NCI-H748 treated with DMSO at 0.1 percent for 48 hours (cell line): ENCODE results near the gene KIFBP.

Experiments used
- DNase-seq: peaks from one replicate; lab custom pipeline; 2025; lab: John Stamatoyannopoulos, UW

The KIFBP gene

DNA sequence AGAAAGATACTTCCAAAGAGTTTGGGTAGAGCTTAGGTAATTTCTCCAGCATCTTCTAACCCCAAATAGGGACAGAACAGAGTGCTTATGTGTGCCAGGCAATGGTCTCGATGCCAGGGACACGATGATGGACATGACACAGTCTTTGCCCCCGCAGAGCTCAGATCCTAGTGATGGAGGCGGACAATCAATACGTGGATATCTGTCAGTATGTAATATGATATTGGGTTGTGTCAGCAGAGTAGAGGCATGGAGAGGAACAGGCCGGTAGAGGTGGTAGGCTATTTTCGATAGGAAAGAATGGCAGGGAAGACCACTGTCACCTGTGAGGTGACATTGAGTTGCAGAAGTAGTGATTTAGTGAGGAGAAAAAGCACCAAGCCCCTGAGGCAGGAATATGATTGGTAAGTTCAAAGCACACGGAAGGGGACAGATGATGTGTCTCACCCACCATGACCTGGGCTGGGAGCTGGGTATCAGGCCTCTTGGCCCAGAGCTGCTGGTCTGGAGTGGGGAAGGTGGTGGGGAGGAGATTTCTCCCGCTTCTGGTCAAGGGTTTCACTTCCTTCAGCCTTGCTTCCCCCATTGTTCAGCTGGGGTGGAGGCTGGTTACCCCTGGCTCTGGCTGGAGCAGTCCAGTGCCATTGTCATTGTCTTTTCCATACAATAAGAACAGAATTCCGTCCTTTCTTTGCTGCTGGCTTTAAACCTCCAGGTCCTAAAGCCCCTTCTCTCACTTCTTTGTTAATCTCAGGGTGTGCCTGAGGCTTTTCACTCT is 63.3 kb downstream of the KIFBP start:
- DNase-seq, result no peak

DNA sequence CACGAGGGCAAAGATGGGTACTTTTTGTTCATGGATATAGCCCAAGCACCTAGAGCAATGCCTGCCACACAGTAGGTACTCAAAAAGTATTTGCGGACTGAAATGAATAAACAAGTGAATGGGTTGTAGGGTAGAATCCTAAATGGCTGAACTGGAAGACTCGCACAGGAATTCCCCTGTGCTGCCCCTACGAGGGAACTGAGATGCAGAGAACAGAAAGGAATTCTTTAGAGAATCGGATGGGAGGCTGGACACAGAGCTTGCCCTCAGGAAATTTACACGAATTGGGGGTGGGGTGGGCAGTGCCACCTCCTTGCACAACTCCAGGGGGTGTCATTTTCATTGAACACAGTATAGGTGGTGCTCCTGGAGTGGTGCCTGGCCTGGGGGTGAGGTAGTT is 64.1 kb downstream of the KIFBP start:
- no peak for DNase-seq

DNA sequence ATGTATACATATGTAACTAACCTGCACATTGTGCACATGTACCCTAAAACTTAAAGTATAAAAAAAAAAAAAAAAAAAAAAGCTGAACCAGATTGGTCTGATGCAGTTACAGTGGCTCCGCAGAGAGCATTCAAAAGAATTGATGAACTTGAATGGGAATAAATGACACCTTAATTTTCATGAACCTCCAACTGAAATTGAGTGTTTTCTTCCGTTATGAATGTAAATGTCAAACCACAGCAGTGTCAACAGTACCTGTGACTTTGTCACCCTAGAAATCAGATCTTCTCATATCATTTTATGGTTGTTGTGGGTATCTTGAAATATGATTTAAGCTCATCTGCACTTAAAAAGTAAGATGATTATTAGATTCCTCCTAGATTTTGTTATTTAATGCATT is 66.6 kb downstream of the KIFBP start:
- DNase-seq, result no peak

DNA sequence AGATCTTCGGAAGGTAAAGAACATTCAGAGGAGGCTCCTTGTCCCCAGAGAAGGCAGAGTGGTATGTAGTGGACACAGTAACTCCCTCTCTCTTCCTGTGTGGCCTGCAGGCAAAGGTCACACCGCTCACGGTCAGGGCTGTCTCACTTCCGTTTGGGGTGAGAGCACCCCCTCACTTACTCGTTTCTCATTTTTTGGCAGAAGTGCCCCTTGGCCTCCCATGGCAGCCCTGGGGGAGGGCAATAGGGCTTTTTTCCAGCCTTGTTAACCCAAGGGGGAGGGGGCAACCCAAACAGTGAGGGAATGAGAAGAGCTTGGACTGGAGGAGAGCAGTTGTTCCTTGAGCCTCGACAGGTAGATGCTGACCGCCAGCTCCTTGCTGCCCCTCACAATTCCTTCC is 67.5 kb downstream of the KIFBP start:
- DNase-seq, result no peak

DNA sequence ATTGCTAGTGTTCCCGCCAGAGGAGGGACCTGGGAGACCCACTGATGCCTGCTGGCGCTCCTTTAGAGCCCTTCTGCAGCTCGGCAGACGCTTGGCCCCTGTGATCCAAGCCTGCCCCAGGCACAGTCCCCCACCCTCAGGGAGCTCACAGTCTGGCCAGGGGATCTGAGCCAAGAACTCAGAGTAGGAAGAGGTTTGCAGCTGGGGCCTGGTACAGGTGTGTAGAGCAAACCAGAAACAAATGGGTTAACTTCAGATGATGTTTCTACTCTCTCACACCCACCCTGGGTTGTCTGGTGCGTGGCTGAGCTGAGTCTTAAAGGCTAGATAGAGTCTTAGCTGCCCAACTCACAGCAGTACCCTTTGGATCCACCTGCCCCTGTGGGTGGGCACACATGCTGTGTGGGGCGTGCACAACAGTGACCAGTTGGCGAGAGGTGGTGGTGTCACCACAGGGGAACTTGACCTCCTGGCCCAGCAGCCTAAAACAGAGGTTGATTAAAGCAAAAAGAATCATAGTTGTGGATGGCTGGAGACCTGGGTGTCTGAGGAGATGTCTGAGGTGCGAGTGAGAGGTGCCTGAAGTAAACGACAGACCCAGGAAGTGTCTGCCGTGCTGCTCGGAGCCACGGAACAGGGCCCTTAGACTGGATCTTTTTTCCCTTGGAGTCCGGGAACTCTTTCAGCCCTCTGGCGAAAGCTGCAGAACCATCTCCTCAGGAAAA is 68.1 kb downstream of the KIFBP start:
- DNase-seq, result no peak

DNA sequence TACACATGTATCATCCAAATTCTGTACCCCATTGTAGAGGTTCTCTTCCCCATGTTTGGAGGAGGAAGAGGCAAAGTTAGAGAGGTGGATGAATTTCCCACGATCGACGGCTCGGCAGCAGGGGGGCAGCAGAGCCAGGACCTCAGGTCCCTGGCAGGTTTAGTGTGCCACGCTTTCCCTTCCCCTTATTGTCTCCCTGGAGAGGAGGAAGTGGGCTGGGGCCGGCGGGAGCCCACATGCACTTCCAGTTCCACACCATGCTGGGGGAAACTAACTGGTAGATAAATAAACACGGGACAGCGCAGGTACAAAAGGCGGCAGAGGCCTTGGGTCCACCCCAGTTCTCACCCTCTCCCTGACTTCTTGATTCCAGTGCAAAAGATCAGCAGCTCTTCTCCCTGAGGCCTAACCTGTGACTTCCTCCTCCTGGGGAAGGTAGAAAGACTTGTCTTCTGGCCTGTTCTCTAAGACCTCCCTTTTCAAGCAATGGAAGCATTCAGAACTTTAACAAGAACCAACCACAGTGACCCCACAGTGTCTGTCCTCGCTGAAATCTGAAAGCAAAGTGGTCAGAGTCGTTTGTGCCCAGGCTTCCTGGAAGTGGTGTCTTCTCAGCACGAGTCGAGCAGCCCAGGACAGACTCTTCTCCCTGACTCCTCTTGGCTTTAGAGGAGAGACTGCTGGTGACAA is 68.8 kb downstream of the KIFBP start:
- DNase-seq, result no peak

GRCh38 chr10:69057951-69058297 is 69.3 kb downstream of the KIFBP start:
- DNase-seq, result no peak

GRCh38 chr10:69060127-69060798 is 71.7 kb downstream of the KIFBP start:
- DNase-seq, result no peak

GRCh38 chr10:69061305-69062161 is 72.9 kb downstream of the KIFBP start:
- no peak for DNase-seq

DNA sequence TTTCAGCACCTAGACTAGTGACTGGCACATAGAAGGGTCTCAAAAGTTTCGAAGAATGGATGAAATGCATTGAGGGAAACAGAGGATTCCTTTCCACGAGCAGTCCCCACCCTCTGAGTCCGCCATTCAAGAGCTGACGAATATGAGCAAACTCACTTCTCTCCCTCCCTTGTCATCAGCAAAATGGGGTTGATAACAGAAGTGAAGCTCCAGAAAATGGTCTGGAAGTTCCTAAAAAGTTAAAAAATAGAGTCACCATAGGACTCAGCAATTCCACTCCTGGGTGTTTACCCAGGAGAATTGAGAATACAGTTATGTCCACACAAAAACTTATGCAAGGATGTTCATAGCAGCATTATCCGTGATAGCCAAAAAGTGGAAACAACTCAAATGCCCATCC is 74.3 kb downstream of the KIFBP start:
- DNase-seq, result no peak

GRCh38 chr10:69064762-69065328 is 76.2 kb downstream of the KIFBP start:
- DNase-seq, result no peak

- DNase-seq, result no peak
Observed at GRCh38 chr10:69065406-69066361, 77.1 kb downstream of the KIFBP start.
